ENCODE measurements around the gene ZEB1. TPM values are rescaled to one million over a fixed set of nuclear protein-coding genes. Genes with fewer than 3 reads are reported as not detected.

The ZEB1 gene
- total and polyA plus RNA-seq, 2 donors from 2014 or later = 5.5 to 43.0 TPM

DNA sequence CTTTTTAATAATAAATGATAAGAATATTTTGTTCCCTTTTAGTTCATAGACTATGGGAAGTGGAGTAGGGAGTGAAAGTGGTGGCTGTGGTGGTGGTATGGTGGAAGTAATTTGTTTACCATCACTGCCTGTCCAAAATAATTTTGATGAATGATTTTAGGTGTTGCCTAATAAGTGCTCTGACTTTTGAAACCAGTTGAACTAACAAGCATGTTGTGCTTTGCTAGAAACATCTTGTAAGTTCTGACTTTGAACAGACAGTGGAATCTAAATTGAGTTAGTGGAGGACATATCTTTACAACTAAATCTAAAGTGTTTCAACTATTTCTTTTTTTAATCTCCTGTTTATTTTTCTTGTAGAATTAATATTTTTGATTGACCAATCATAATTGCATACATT, 49.7 kb downstream of the ZEB1 start:
- Histone ChIP-seq H3K36me3 (ENCODE audit: control insufficient read depth in 2 of 3, insufficient read depth in 3 of 3, low read length in 3 of 3) (no peaks in the 10 kb centered on the region), H3K9ac (ENCODE audit: low read length in 3 of 3) (no peak overlapping the region), H3K27me3 (ENCODE audit: control insufficient read depth, insufficient read depth, low read length) (no peaks in the 10 kb centered on the region), H3K27ac (ENCODE audit: low read depth in 2 of 2, low read length in 2 of 2) (no peak overlapping the region), H3K4me1 (ENCODE audit: control insufficient read depth in 2 of 3, insufficient read depth in 2 of 3, low read depth in 1 of 3, low read length in 3 of 3) (no peaks in the 10 kb centered on the region), H3K4me3 (ENCODE audit: low read length in 3 of 3) (no peak overlapping the region), H3K9me3 (ENCODE audit: control insufficient read depth in 2 of 3, insufficient read depth in 1 of 3, low read length in 3 of 3) (no peaks in the 10 kb centered on the region)
- DNase-seq = no peak
- no peak for FAIRE-seq
- TF ChIP-seq, protein P1, sequence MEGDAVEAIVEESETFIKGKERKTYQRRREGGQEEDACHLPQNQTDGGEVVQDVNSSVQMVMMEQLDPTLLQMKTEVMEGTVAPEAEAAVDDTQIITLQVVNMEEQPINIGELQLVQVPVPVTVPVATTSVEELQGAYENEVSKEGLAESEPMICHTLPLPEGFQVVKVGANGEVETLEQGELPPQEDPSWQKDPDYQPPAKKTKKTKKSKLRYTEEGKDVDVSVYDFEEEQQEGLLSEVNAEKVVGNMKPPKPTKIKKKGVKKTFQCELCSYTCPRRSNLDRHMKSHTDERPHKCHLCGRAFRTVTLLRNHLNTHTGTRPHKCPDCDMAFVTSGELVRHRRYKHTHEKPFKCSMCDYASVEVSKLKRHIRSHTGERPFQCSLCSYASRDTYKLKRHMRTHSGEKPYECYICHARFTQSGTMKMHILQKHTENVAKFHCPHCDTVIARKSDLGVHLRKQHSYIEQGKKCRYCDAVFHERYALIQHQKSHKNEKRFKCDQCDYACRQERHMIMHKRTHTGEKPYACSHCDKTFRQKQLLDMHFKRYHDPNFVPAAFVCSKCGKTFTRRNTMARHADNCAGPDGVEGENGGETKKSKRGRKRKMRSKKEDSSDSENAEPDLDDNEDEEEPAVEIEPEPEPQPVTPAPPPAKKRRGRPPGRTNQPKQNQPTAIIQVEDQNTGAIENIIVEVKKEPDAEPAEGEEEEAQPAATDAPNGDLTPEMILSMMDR (IDR thresholded peaks at IDR 0.05; ENCODE audit: borderline replicate concordance, extremely low read depth, insufficient read depth) = no peak
- intact Hi-C loops (cut with DNase I) = no loop called here

DNA sequence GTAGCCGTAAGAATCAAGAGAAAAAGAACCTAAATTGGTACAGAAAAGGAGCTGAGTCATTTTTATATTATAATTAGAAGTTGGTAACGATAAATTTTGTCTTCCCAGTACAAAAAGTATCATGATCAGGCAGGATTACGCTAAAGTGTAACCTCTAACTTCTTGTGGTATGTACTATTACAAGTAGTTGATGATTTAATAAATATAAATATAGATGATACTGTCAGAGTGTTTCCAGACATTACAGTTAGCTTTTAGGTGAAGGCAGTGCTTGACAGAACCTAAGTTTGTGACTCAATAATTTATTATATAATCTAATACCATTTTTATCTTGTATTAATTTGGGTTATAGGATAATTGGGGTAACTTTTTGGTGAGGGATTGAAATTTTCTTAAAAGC, 53.4 kb downstream of the ZEB1 start:
- Histone ChIP-seq H3K4me3 (ENCODE audit: low read length in 3 of 3) (no peak overlapping the region), H3K36me3 (ENCODE audit: control insufficient read depth in 2 of 3, insufficient read depth in 3 of 3, low read length in 3 of 3) (no peaks in the 10 kb centered on the region), H3K4me1 (ENCODE audit: control insufficient read depth in 2 of 3, insufficient read depth in 2 of 3, low read depth in 1 of 3, low read length in 3 of 3) (no peaks in the 10 kb centered on the region), H3K9ac (ENCODE audit: low read length in 3 of 3) (no peak overlapping the region), H3K27ac (ENCODE audit: low read depth in 2 of 2, low read length in 2 of 2) (no peak overlapping the region), H3K9me3 (ENCODE audit: control insufficient read depth in 2 of 3, insufficient read depth in 1 of 3, low read length in 3 of 3) (no peaks in the 10 kb centered on the region), H3K27me3 (ENCODE audit: control insufficient read depth, insufficient read depth, low read length) (no peaks in the 10 kb centered on the region)
- FAIRE-seq (no peak), DNase-seq (no peak)
- intact Hi-C loops (cut with DNase I) = no loop called here
- TF ChIP-seq, protein P1 (IDR thresholded peaks at IDR 0.05; ENCODE audit: borderline replicate concordance, extremely low read depth, insufficient read depth) = no peak

DNA sequence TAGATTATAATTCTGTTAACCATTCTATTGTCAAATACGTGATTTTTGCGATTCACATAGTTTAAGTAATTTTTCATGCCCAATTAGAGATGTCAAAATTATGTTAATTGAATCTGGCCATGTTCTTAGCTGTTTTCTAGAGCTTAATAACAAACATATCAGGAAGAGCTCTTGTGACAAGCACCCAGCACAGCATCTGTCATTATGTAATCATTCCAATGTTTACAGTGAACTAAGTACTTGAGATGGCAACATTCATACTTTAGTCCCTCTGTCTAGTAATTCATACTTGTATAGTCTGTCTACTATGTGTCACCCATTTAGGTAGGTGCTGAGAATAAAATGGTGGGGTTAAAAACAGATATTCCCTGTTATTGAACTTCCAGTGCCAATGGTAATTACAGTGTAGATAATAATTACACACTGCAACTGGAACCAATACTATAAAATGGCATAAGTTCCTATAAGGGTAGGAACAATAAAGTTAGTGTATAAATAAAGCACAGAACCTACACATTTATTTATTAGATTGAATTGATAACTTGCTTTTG, 55.2 kb downstream of the ZEB1 start:
- intact Hi-C loops (cut with DNase I) = no loop called here
- H3K36me3 ChIP-seq (ENCODE audit: control insufficient read depth in 2 of 3, insufficient read depth in 3 of 3, low read length in 3 of 3) = no peaks in the 10 kb centered on the region
- H3K9me3 ChIP-seq (ENCODE audit: control insufficient read depth in 2 of 3, insufficient read depth in 1 of 3, low read length in 3 of 3) = no peaks in the 10 kb centered on the region
- no peak overlapping the region for H3K9ac ChIP-seq (ENCODE audit: low read length in 3 of 3)
- DNase-seq (no peak), FAIRE-seq (no peak)
- TF ChIP-seq, protein P1 (IDR thresholded peaks at IDR 0.05; ENCODE audit: borderline replicate concordance, extremely low read depth, insufficient read depth) = no peak
- H3K4me3 ChIP-seq (ENCODE audit: low read length in 3 of 3) = no peak overlapping the region
- H3K27ac ChIP-seq (ENCODE audit: low read depth in 2 of 2, low read length in 2 of 2) = no peak overlapping the region
- no peaks in the 10 kb centered on the region for H3K27me3 ChIP-seq (ENCODE audit: control insufficient read depth, insufficient read depth, low read length)
- H3K4me1 ChIP-seq (ENCODE audit: control insufficient read depth in 2 of 3, insufficient read depth in 2 of 3, low read depth in 1 of 3, low read length in 3 of 3) = no peaks in the 10 kb centered on the region

DNA sequence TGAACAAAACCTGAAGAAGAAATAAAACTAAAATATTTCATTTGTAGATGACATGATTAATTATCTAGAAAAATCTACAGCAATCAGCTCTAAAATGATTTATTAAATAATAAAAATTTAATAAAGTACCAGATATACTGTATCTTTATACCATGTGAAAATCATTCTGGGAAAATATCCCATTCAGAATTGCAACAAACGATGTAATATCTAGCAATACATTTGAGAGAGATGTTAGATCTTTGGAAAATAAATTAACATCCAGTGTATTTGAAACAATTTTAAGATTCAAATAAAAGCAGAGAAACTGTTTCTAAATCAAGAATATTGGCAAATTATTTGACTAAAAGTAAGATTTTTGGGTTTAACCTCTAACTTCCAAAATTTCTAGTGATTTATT, 62.2 kb downstream of the ZEB1 start:
- Histone ChIP-seq H3K4me1 (ENCODE audit: control insufficient read depth in 2 of 3, insufficient read depth in 2 of 3, low read depth in 1 of 3, low read length in 3 of 3) (no peaks in the 10 kb centered on the region), H3K36me3 (ENCODE audit: control insufficient read depth in 2 of 3, insufficient read depth in 3 of 3, low read length in 3 of 3) (no peaks in the 10 kb centered on the region), H3K27ac (ENCODE audit: low read depth in 2 of 2, low read length in 2 of 2) (no peak overlapping the region), H3K27me3 (ENCODE audit: control insufficient read depth, insufficient read depth, low read length) (no peaks in the 10 kb centered on the region), H3K9me3 (ENCODE audit: control insufficient read depth in 2 of 3, insufficient read depth in 1 of 3, low read length in 3 of 3) (no peaks in the 10 kb centered on the region), H3K4me3 (ENCODE audit: low read length in 3 of 3) (no peak overlapping the region), H3K9ac (ENCODE audit: low read length in 3 of 3) (no peak overlapping the region)
- FAIRE-seq (no peak), DNase-seq (no peak)
- TF ChIP-seq, protein P1 (IDR thresholded peaks at IDR 0.05; ENCODE audit: borderline replicate concordance, extremely low read depth, insufficient read depth) = no peak
- intact Hi-C loops (cut with DNase I) = no loop called here
